ENCODE results near the gene IL31.

DNA sequence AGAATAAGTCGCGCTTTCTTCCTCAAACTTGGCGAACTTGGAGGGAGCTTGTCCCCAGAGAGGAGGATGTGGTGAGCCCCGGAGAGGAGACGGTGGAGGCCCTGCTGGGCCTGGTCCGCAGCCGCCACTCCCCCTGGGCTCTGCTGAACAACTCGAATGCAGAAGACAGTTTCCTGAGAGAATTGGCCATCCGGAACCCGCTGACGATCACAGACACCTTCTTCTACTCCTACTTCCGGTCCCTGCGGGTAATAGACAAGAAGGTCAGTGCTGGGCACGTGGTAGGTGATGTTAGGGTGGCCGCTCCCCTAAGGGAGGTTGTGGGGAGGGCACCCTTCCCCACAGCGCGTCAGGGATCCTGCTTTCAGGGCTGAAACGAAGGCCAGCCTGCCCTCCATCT, 10.5 kb upstream of the IL31 start:
- TF ChIP-seq, protein P1, sequence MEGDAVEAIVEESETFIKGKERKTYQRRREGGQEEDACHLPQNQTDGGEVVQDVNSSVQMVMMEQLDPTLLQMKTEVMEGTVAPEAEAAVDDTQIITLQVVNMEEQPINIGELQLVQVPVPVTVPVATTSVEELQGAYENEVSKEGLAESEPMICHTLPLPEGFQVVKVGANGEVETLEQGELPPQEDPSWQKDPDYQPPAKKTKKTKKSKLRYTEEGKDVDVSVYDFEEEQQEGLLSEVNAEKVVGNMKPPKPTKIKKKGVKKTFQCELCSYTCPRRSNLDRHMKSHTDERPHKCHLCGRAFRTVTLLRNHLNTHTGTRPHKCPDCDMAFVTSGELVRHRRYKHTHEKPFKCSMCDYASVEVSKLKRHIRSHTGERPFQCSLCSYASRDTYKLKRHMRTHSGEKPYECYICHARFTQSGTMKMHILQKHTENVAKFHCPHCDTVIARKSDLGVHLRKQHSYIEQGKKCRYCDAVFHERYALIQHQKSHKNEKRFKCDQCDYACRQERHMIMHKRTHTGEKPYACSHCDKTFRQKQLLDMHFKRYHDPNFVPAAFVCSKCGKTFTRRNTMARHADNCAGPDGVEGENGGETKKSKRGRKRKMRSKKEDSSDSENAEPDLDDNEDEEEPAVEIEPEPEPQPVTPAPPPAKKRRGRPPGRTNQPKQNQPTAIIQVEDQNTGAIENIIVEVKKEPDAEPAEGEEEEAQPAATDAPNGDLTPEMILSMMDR (IDR thresholded peaks at IDR 0.05) = no peak
- TF ChIP-seq POLR2A (IDR thresholded peaks at IDR 0.05) = no peak

All from testis (tissue), 2 donors.